NCI-H1930 (cell line): ENCODE measurements around the gene DST.

Source experiments
- DNase-seq, 2 experiments: peaks; one replicate each; lab custom pipeline; 2025; lab: John Stamatoyannopoulos, UW

The DST gene

GRCh38 chr6:56642366-56643261 is at the start of gene DST:
TSS of gene DST (minus strand) at chr6:56642889.
- DNase-seq, result peak in 1 of 2 experiments; percentile 38

GRCh38 chr6:56691814-56692213 is 49.1 kb upstream of the DST start:
- DNase-seq, result no peak

DNA sequence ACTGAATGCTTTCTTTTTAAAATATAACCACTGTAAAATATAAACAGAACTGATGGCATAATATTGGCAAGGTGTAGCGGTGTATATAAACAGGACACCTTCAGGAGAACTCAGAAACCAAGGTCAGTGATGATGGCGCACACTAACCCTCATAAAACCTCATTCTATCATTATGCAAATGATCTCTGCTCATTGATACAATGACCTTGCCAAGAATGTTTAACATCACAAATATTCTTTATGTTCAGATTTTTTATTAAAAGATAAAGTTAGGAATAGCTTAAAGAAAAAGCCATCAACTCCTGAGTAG is 48.6 kb upstream of the DST start:
- DNase-seq, result no peak

GRCh38 chr6:56690519-56691285 is 48.0 kb upstream of the DST start:
- no peak for DNase-seq

GRCh38 chr6:56689663-56690062 is 47.0 kb upstream of the DST start:
- no peak for DNase-seq

- no peak for DNase-seq
These were observed 46.4 kb upstream of the DST start for GRCh38 chr6:56689114-56689513.

DNA sequence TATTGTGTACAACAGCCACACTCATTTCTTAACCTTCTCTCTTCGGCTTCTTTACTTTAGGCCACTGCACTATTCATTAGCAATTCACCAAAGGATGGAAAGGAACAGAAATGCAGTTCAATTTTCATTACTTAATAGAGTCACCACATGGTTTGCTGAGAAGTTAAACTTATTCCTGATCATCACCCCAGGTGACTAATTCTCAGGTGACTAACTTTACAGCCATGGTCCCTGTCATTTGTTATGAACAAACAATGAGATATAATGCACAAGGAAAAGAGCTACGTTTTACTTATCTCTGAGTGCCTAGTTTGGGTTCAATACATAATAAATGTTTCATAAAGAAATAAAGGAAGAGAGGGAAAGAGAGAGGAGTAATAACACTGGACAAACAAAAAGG is 45.8 kb upstream of the DST start:
- DNase-seq, result no peak

DNA sequence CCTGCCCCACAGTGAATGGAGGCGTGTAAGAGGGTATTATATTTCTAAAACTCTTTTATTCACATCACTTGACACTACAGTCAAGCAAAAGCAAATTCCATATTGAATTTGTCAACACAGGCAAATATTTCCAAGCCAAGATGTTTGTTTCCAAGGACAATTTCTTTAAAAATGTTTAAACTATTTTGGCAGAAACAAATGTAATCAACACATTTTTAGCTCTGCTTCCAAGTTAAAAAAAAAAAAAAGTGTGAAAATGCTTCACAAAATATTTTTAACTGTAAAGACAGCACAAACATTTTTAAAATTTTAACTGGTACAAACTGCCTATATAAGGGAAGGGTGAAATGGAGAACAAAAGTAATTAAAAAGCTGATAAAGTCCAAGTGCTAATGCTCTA is 44.9 kb upstream of the DST start:
- no peak for DNase-seq

- no peak for DNase-seq
These were observed 43.7 kb upstream of the DST start for GRCh38 chr6:56686429-56686828.

DNA sequence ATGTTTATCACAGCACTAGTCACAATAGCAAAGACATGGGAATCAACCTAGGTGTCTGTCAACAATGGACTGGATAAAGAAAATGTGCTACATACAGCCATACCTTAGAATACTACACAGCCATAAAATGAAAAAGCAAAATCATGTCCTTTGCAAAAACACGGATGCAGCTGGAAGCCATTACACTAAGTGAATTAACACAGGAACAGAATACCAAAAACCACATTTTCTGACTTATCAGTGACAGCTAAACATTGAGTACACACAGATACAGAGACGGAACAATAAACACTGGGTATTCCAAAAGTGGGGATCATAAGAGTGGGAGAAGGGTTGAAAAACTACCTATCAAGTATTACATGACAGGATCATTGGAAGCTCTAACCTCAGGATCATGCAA is 43.3 kb upstream of the DST start:
- DNase-seq, result no peak

DNA sequence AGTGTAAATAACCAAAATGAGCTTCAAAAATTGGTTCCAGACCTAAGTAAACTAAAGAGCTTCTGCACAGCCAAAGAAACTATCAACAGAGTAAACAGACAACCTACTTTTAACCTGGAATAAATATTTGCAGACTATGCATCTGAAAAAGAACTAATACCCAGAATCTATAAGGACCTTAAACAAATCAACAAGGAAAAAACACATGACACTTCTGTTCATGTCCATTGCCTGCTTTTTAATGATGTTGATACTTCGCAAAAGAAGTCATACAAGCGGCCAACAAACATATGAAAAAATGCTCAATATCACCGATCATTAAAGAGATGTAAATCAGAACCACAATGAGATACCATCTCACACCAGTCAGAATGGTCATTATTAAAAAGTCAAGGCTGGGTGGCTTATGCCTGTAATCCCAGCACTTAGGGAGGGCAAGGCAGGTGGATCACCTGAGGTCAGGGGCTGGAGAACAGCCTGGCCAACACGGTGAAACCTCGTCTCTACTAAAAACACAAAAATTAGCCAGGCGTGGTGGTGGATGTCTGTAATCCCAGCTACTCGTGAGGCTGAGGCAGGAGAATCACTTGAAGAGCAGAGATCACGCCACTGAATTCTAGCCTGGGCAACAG is 42.5 kb upstream of the DST start:
- no peak for DNase-seq

DNA sequence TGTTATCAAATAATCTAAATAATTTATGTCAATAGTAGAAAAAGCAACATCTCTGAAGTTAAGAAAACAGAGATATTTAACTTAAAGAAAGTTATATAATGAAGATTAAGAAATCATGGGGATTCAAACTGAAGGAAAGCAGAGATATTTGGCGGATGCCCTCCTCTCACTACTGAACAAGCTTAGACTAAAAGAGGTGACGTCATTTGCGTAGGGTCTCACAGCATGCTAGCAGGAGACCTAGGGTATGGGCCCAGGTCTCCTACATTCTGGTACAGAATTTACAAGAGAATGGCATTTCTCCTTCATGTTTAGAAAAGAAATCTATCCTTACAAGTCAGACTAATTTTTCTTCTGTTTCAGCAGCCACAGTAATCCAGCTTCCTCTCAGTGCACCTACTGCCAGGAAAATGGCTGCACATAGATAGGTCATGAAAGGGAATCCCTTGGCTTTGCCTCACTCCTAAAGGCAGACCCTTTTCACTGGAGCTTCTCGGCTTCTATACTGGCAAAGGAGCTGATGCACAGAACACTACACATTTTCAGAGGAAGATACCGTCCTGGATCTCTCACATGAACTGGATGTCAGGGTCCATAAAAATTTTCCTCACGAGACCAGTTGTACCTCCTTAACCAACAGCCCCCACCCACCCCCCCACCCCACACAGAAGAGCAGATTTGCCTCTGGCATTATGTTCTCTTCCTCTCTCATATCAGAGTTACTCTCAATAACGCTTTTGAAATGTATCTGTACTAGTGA is 41.8 kb upstream of the DST start:
- no peak for DNase-seq

- DNase-seq, result no peak
These were observed 41.2 kb upstream of the DST start for GRCh38 chr6:56683882-56684281.

- DNase-seq, result no peak
These were observed 39.9 kb upstream of the DST start for GRCh38 chr6:56682635-56683034.

DNA sequence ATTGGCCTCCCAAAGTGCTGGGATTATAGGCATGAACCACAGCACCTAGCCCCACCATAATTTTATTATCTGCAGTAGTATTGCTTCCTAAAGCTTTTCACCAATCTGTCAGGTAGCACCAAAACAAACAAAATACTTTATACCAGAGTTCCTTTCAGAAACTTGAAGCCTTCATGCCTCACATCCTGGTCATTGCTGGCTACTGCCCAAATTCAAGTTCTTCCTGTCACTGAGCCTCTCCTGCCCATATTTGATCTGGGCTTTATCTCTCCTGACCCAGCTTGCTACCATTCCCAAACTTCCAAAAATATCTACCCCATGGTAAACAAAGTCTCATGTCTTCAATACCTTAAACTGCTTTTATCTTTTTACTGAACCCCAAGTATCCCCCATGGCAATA is 34.9 kb upstream of the DST start:
- no peak for DNase-seq

GRCh38 chr6:56671651-56672461 is 29.2 kb upstream of the DST start:
- DNase-seq, result no peak

GRCh38 chr6:56671160-56671559 is 28.5 kb upstream of the DST start:
- DNase-seq, result no peak

GRCh38 chr6:56669041-56669440 is 26.4 kb upstream of the DST start:
- no peak for DNase-seq

GRCh38 chr6:56668158-56668557 is 25.5 kb upstream of the DST start:
- DNase-seq, result no peak

- no peak for DNase-seq
These were observed 24.6 kb upstream of the DST start for GRCh38 chr6:56667336-56667735.

GRCh38 chr6:56664029-56664428 is 21.3 kb upstream of the DST start:
- DNase-seq, result no peak
